ENCODE results near the gene VPS13D. TPM values are rescaled to one million over a fixed set of nuclear protein-coding genes. Genes with fewer than 3 reads are reported as not detected.

The VPS13D gene
- total RNA-seq, 1 donor, result 52.4 TPM

DNA sequence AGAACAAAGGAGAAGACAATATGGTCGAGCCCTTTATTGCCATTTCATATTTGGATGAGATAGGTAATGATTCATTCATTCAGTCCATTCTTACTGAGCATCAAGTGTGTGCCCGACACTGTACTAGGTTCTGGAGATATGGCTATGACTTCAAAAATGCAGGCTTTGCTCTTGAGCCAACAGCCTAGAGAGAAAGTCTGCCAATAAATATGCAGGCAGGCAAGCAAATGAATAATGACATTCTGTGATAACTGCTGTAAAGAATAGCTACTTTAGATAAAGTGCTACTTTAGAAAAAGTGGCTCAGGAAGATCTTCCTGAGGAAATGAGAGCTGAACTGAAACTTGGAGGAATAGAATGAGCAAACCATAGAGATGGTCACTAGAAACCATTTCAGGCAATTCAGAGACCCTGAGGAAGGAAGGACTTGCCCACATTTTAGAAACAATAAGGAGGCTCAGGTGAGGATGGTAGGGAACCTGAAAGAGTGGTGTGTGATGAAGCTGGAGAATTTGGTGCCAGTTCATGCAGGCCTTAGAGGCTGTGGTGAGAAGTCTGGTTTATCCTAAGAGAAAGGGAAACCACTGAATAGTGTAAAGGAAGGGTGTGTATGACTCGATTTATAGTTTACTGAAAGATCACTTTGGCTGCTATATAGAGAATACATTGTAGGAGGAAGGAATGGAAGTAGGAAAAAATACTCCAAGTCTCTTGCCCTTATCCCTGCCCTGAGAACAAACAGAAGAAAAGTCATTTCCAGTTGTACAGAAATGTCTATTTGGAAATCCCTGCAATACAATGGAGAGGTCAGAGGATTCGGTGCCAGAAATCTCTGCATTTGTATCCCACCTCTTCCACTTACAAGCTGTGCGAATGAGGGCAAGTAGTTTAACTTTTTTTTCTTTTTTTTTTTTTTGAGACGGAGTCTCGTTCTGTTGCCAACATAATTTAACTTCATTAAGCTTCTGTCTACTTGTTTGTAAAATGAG, 167.9 kb downstream of the VPS13D start:
- peaks cover 6% of the 10 kb centered on the region for H3K4me1 ChIP-seq (ENCODE audit: insufficient read depth, low read length)
- H3K9me3 ChIP-seq (ENCODE audit: low read depth, low read length), result no peaks in the 10 kb centered on the region
- no peak overlapping the region for H3K4me3 ChIP-seq (ENCODE audit: low read length)
- no peaks in the 10 kb centered on the region for H3K27me3 ChIP-seq (ENCODE audit: insufficient read depth, low read length)

GRCh38 chr1:12398479-12398878, 168.6 kb downstream of the VPS13D start:
- no peak overlapping the region for H3K4me3 ChIP-seq (ENCODE audit: low read length)

GRCh38 chr1:12400027-12400693, 170.3 kb downstream of the VPS13D start:
- Histone ChIP-seq H3K4me1 (ENCODE audit: insufficient read depth, low read length) (peaks cover 8% of the 10 kb centered on the region), H3K4me3 (ENCODE audit: low read length) (no peak overlapping the region)

More at GRCh38 chr1:12398479-12398878, 168.6 kb downstream of the VPS13D start:
- Histone ChIP-seq H3K9me3 (ENCODE audit: low read depth, low read length) (no peaks in the 10 kb centered on the region), H3K4me1 (ENCODE audit: insufficient read depth, low read length) (peaks cover 6% of the 10 kb centered on the region), H3K27me3 (ENCODE audit: insufficient read depth, low read length) (no peaks in the 10 kb centered on the region)

DNA sequence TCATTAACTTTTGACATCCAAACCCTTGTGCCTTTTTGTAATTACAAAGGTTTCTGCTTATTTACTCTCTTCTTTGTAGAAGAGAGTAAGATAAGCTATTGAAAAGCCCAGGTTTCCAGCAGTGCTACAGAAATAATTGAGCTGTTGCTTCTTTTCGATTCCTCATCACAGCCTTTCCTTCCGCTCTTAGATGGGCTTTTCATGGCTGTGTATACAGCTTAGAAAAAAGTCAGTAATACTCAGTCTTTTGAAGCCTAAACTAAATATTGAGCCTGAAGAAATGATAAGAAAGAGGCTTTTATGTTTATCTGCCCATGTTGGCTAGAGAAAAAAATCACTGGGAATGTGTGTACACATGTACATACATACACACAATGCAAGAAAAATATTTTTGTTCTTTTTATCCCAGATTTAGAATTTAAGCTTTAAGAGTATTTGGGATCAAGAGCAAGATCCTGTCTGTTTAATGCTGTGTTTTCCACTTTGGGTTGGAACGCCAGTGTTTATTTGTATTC, 172.4 kb downstream of the VPS13D start:
- Histone ChIP-seq H3K9me3 (ENCODE audit: low read depth, low read length) (no peaks in the 10 kb centered on the region), H3K27me3 (ENCODE audit: insufficient read depth, low read length) (no peaks in the 10 kb centered on the region), H3K4me3 (ENCODE audit: low read length) (no peak overlapping the region), H3K4me1 (ENCODE audit: insufficient read depth, low read length) (peaks cover 27% of the 10 kb centered on the region)

More at GRCh38 chr1:12400027-12400693, 170.3 kb downstream of the VPS13D start:
- Histone ChIP-seq H3K9me3 (ENCODE audit: low read depth, low read length) (no peaks in the 10 kb centered on the region), H3K27me3 (ENCODE audit: insufficient read depth, low read length) (no peaks in the 10 kb centered on the region)

- H3K4me1 ChIP-seq (ENCODE audit: insufficient read depth, low read length), result peaks cover 27% of the 10 kb centered on the region
- no peaks in the 10 kb centered on the region for H3K27me3 ChIP-seq (ENCODE audit: insufficient read depth, low read length)
- no peak overlapping the region for H3K4me3 ChIP-seq (ENCODE audit: low read length)
- no peaks in the 10 kb centered on the region for H3K9me3 ChIP-seq (ENCODE audit: low read depth, low read length)
These were observed 173.0 kb downstream of the VPS13D start for GRCh38 chr1:12402842-12403241.

DNA sequence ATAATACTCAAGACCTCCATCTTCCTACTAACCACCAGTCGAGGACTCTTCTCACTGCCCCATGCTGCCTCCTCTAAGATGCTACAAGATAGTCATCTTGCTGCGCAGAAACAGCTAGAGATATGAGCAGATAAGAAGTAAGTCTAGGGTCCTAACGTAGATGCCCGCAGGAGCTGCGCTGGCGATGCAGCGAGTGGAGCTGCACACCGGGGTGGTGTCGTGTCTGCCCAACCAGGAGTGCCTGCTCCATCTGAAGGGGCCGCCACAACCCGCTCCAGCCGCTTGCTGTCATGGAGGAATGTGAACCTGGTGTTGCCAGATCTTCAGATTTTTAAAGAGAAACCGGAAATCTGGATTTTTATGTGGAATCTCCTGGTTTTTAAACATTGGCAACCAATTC, 175.1 kb downstream of the VPS13D start:
- Histone ChIP-seq H3K4me3 (ENCODE audit: low read length) (no peak overlapping the region), H3K4me1 (ENCODE audit: insufficient read depth, low read length) (peaks cover 31% of the 10 kb centered on the region)

DNA sequence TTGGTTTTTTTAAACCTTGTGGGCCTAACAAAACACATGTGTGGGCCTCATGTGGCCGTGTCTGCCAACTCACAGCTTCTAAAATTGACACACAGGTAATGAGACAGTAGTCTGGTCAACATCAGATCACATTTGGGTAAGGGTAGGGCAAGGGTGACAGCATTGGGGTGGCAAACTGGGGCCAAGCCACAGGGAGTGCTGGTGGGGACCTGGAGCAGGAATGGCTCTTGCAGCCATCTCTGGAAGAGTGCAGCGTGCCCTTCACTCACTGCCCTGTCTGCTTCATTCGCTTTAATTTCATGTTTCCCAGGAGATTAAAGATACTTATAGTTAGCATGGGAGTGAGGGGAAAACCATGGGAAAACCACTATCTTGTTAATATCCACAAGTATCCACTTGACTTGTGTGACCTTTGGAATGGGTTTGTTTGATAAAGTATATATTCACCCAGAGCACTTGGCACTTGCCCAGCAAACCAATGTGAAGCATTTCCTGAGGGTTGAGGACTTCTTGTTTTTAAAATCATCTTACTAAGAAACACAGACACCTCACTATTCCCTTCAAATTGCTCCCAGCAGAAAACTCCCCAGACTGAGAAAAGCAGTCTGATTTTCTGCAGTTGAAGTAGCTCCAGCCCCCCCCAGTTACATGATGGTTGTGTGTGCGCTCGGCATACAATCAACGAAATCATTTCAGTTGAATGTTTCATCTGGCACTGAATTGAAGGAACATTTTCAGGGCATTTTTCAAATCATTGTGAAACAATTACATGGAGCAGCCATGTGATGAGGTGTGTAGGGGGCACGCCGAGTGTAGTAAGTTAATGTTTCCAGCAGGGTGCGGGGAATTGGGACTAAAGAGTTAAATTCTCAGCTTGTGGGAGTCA, 175.7 kb downstream of the VPS13D start:
- Histone ChIP-seq H3K9me3 (ENCODE audit: low read depth, low read length) (peaks cover 5% of the 10 kb centered on the region), H3K4me1 (ENCODE audit: insufficient read depth, low read length) (peaks cover 31% of the 10 kb centered on the region), H3K27me3 (ENCODE audit: insufficient read depth, low read length) (no peaks in the 10 kb centered on the region), H3K4me3 (ENCODE audit: low read length) (no peak overlapping the region)

More for the DNA sequence above, 175.1 kb downstream of the VPS13D start:
- peaks cover under 1% of the 10 kb centered on the region for H3K9me3 ChIP-seq (ENCODE audit: low read depth, low read length)
- no peaks in the 10 kb centered on the region for H3K27me3 ChIP-seq (ENCODE audit: insufficient read depth, low read length)

DNA sequence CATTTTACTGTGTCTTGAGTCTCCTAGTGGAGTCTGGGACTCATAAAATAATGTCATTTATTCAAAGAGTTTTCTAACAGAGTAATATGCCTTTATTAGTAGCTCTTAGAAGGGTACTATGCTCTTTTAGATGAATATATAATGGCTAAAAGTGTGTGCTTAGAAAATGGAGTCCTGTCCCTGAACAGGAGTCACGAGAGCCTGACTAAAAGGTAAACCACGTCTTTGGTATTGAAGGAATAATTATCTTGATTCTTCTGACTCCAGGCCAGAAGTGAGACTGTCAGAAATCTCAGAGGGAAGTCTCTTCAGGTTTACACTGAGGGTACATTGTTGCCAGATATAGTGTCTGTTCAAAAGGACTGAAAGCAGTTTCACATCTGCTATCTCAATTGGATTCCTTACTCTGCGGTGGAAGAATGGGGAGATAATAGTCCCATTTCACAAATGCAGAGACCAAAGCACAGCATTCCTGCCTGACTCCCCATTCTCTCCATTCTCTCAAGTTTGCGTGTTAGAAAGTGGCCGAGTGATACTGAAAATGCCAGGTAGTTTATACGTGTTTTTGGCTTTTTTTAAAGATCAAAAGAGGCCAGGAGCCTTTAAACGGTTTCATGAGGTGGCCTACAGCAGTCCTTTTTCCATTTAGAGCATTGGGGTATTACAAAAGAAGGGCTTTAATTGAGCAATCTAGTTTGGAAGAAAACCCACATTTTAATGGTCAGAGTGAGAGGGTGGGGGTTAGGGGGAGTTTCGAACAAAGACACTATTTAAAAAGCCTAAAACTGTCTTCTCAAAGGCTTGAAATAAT, 176.6 kb downstream of the VPS13D start:
- Histone ChIP-seq H3K4me3 (ENCODE audit: low read length) (no peak overlapping the region), H3K9me3 (ENCODE audit: low read depth, low read length) (peaks cover 5% of the 10 kb centered on the region)

DNA sequence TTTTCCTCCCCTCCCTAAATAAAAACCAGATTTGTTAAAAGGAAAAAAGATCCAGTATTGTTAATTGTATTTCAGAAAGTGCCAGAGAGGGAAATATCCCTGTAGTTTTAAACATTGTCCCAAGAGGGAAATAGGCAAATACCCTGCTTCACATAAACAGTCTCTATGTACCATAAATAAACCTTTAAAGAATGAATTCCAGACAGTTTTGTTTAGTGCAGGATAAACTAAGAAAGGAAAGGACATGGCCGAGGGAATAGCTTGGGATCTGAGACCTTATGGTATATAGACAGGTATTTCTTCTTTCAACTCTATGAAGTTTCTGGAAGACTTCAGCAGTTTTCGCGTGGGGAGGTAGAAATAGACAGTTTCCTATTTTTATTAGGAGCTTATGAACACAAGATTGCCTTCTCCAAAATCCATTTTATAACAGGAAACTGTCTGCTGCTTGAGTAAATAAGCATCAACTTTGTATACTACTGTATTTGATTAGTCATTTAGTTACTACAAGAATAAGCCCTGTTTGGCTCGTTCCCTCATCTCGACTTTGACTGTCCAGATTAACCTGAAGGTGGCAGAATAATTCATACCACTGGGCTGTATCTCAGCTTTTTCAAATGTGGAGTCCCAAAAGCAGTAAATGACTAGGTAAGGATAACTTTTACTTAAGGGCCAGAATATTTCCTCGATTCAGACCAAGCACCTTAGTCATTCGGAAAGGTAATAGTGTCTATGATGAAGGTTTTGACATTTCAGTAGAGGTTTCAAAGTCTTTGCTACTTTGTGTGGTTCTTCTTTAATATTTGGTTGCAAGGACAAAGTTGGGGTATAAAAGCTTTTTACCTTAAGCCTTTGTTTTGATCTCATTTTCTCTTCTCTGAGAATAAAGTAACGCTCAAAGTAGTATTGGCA, 177.5 kb downstream of the VPS13D start:
- Histone ChIP-seq H3K27me3 (ENCODE audit: insufficient read depth, low read length) (no peaks in the 10 kb centered on the region), H3K4me3 (ENCODE audit: low read length) (no peak overlapping the region), H3K9me3 (ENCODE audit: low read depth, low read length) (peaks cover 5% of the 10 kb centered on the region), H3K4me1 (ENCODE audit: insufficient read depth, low read length) (peaks cover 31% of the 10 kb centered on the region)

More for the DNA sequence above, 176.6 kb downstream of the VPS13D start:
- Histone ChIP-seq H3K4me1 (ENCODE audit: insufficient read depth, low read length) (peaks cover 31% of the 10 kb centered on the region), H3K27me3 (ENCODE audit: insufficient read depth, low read length) (no peaks in the 10 kb centered on the region)

DNA sequence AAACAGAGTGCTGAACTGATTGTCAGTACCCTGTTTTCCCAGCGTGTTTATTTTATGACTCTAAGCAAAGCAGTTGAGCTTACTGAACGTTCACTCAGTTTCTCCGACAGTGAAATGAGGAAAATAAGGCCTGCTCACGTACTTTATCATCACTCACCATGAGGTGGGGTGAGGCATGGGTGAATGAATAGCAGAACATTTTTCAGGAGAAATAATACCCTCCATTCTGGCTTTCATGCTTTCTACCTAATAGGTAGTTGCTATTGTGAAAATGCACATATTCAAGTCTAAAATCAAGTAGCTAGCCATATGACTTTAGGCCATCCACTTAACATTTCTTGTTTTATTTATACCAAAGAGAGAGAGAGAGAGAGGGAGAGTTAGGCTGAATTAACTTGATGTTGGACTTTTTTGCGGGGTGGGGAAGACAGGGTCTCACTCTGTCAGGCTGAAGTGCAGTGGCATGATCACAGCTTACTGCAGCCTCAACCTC, 178.2 kb downstream of the VPS13D start:
- no peaks in the 10 kb centered on the region for H3K27me3 ChIP-seq (ENCODE audit: insufficient read depth, low read length)
- peaks cover 5% of the 10 kb centered on the region for H3K9me3 ChIP-seq (ENCODE audit: low read depth, low read length)
- H3K4me3 ChIP-seq (ENCODE audit: low read length), result no peak overlapping the region
- H3K4me1 ChIP-seq (ENCODE audit: insufficient read depth, low read length), result peaks cover 31% of the 10 kb centered on the region

GRCh38 chr1:12408662-12409061, 178.8 kb downstream of the VPS13D start:
- Histone ChIP-seq H3K9me3 (ENCODE audit: low read depth, low read length) (peaks cover 5% of the 10 kb centered on the region), H3K4me3 (ENCODE audit: low read length) (no peak overlapping the region), H3K27me3 (ENCODE audit: insufficient read depth, low read length) (no peaks in the 10 kb centered on the region), H3K4me1 (ENCODE audit: insufficient read depth, low read length) (peaks cover 31% of the 10 kb centered on the region)

- Histone ChIP-seq H3K4me1 (ENCODE audit: insufficient read depth, low read length) (peaks cover 31% of the 10 kb centered on the region), H3K9me3 (ENCODE audit: low read depth, low read length) (peaks cover 5% of the 10 kb centered on the region), H3K27me3 (ENCODE audit: insufficient read depth, low read length) (no peaks in the 10 kb centered on the region), H3K4me3 (ENCODE audit: low read length) (no peak overlapping the region)
These were observed 179.9 kb downstream of the VPS13D start for GRCh38 chr1:12409681-12410080.

DNA sequence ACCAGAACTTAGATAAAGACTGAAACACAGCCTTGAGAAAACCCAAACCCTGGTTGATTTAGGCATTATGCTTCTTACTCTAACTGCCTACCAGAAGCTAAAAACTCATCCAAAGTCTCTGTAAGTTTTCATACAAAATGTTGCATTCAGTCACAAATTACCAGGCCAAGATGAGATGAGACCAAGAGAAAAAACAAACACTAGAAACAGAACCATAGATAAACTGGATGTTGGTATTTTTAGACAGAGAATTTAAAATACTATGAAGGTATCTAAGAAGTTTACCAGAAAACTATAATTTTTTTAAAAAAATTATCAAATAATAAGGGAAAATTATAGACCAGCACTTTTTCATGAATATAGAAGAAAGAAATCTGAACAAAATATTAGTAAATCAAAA, 180.5 kb downstream of the VPS13D start:
- H3K4me1 ChIP-seq (ENCODE audit: insufficient read depth, low read length), result peaks cover 27% of the 10 kb centered on the region
- no peaks in the 10 kb centered on the region for H3K27me3 ChIP-seq (ENCODE audit: insufficient read depth, low read length)
- H3K4me3 ChIP-seq (ENCODE audit: low read length), result no peak overlapping the region
- peaks cover 5% of the 10 kb centered on the region for H3K9me3 ChIP-seq (ENCODE audit: low read depth, low read length)

All from mononuclear cell (primary cell).